IMR-90 (cell line): ENCODE results near the gene ZNF223. TPM values are rescaled to one million over a fixed set of nuclear protein-coding genes. Genes with fewer than 3 reads are reported as not detected.

ENCODE experiments used
- ATAC-seq: fragments of 200-7000 bp; cut with Tn5 transposase; 2 replicates; pipeline ENCODE4 v1.9.1; 2020; ENCODE audit warnings: low read depth, mild to moderate bottlenecking, moderate library complexity
- BruUV-seq: library from RNA; stranded (reverse); fragments of 400-500 nt; replicated peaks from 2 replicates; lab custom pipeline; 2021; lab: Mats Ljungman, UMichigan
- CTCF ChIA-PET: fragments of 300-600 bp; formaldehyde crosslinking; extraction: SDS; loops from one replicate; lab custom pipeline; 2021; ENCODE audit warnings: antibody characterized with exemption; lab: Yijun Ruan, JAX
- POLR2A ChIA-PET: fragments of 300-600 bp; sonication (Branson Sonifier 250); formaldehyde crosslinking; loops from one replicate; lab custom pipeline; 2022; ENCODE audit warnings: antibody characterized with exemption; ENCODE audit not compliant: unreplicated experiment; lab: Charles Lee
- DNase-seq: peaks from one replicate; pipeline ENCODE4 v3.0.0; 2013
- H2AFZ ChIP-seq: replicated peaks from 2 replicates; pipeline ENCODE3; 2013; ENCODE audit warnings: low read length, mild to moderate bottlenecking; ENCODE audit not compliant: poor library complexity
- H2AK5ac ChIP-seq: 2 replicates; pipeline ENCODE4 v1.6.1; 2013; ENCODE audit warnings: low read depth, low read length, inconsistent platforms
- H2AK9ac ChIP-seq: replicated peaks from 2 replicates; pipeline ENCODE3; 2013; ENCODE audit warnings: mild to moderate bottlenecking, low read depth, low read length, moderate library complexity; ENCODE audit not compliant: poor library complexity
- H2BK120ac ChIP-seq: 2 replicates; pipeline ENCODE4 v1.6.1; 2013; ENCODE audit warnings: low read depth, low read length, inconsistent platforms
- H2BK15ac ChIP-seq: 3 replicates; pipeline ENCODE4 v1.6.1; 2013; ENCODE audit warnings: low read depth, low read length, inconsistent platforms
- H2BK20ac ChIP-seq: 2 replicates; pipeline ENCODE4 v1.6.1; 2013; ENCODE audit warnings: low read depth, mild to moderate bottlenecking, inconsistent platforms, low read length, moderate library complexity
- H2BK5ac ChIP-seq: 2 replicates; pipeline ENCODE4 v1.6.1; 2013; ENCODE audit warnings: mild to moderate bottlenecking, low read depth, low read length, inconsistent platforms; ENCODE audit not compliant: poor library complexity, severe bottlenecking
- H3K14ac ChIP-seq: replicated peaks from 2 replicates; pipeline ENCODE4 v1.6.1; 2013; ENCODE audit warnings: low read depth, low read length, inconsistent platforms
- H3K18ac ChIP-seq: 2 replicates; pipeline ENCODE4 v1.6.1; 2013; ENCODE audit warnings: low read depth, low read length, control low read depth
- H3K23ac ChIP-seq: 2 replicates; pipeline ENCODE4 v1.6.1; 2013; ENCODE audit warnings: low read depth, low read length, inconsistent platforms
- H3K27ac ChIP-seq: 2 replicates; pipeline ENCODE4 v1.5.1; 2013; ENCODE audit warnings: mild to moderate bottlenecking, control low read depth, low read length; ENCODE audit not compliant: insufficient read depth
- H3K27me3 ChIP-seq: 2 replicates; pipeline ENCODE4 v1.6.1; 2013; ENCODE audit warnings: low read length; ENCODE audit not compliant: control insufficient read depth, insufficient read depth
- H3K36me3 ChIP-seq: 2 replicates; pipeline ENCODE4 v1.6.1; 2013; ENCODE audit warnings: low read length, mixed read lengths; ENCODE audit not compliant: control insufficient read depth, insufficient read depth
- H3K4ac ChIP-seq: 2 replicates; pipeline ENCODE4 v1.6.1; 2013; ENCODE audit warnings: low read depth, low read length, inconsistent platforms
- H3K4me1 ChIP-seq: 2 replicates; pipeline ENCODE4 v1.6.1; 2013; ENCODE audit warnings: low read length, mixed read lengths; ENCODE audit not compliant: control insufficient read depth, insufficient read depth
- H3K4me2 ChIP-seq: 2 replicates; pipeline ENCODE4 v1.6.1; 2013; ENCODE audit warnings: low read depth, mild to moderate bottlenecking, control low read depth, low read length, moderate library complexity
- H3K4me3 ChIP-seq: 2 replicates; pipeline ENCODE4 v1.5.1; 2013; ENCODE audit warnings: low read depth, mild to moderate bottlenecking, control low read depth, low read length, moderate library complexity; ENCODE audit not compliant: insufficient read depth
- H3K56ac ChIP-seq: 2 replicates; pipeline ENCODE4 v1.6.1; 2013; ENCODE audit warnings: low read length, inconsistent platforms; ENCODE audit not compliant: insufficient read depth; ENCODE audit errors: extremely low read depth
- H3K79me1 ChIP-seq, 2 experiments: 2 replicates each; pipeline ENCODE4 v1.6.1; 2013; ENCODE audit warnings: low read length in 2 of 2, inconsistent platforms in 1 of 2, low read depth in 1 of 2
- H3K9ac ChIP-seq: 2 replicates; pipeline ENCODE4 v1.6.1; 2013; ENCODE audit warnings: low read depth, low read length, control low read depth
- H3K9me1 ChIP-seq: 2 replicates; pipeline ENCODE4 v1.6.1; 2013; ENCODE audit warnings: low read length, inconsistent platforms; ENCODE audit not compliant: insufficient read depth
- H3K9me3 ChIP-seq: 2 replicates; pipeline ENCODE4 v1.6.1; 2013; ENCODE audit warnings: low read length; ENCODE audit not compliant: control insufficient read depth, insufficient read depth
- H4K20me1 ChIP-seq: 2 replicates; pipeline ENCODE4 v1.6.1; 2013; ENCODE audit warnings: low read length, inconsistent platforms; ENCODE audit not compliant: insufficient read depth
- H4K5ac ChIP-seq: 2 replicates; pipeline ENCODE4 v1.6.1; 2013; ENCODE audit warnings: mild to moderate bottlenecking, low read depth, low read length, control low read depth
- H4K8ac ChIP-seq, 2 experiments: 2 replicates each; pipeline ENCODE4 v1.6.1; 2013; ENCODE audit warnings: low read depth in 2 of 2, low read length in 2 of 2, control low read depth in 1 of 2, inconsistent platforms in 1 of 2
- H4K91ac ChIP-seq: 2 replicates; pipeline ENCODE4 v1.6.1; 2013; ENCODE audit warnings: low read depth, low read length, inconsistent platforms; ENCODE audit not compliant: insufficient read depth
- CEBPB ChIP-seq: IDR thresholded peaks from 2 replicates; pipeline ENCODE4 v1.6.1; 2012; ENCODE audit warnings: low read depth, low read length, improper control_type of control experiment
- CTCF ChIP-seq: conservative IDR thresholded peaks from 2 replicates; pipeline ENCODE4 v1.5.1; 2012; ENCODE audit warnings: mild to moderate bottlenecking, low read depth, low read length, improper control_type of control experiment
- FOS ChIP-seq: fragments of 150-350 bp; IDR thresholded peaks from 2 replicates; pipeline ENCODE4 v1.6.1; 2016; ENCODE audit warnings: low read depth, low read length
- MAZ ChIP-seq: IDR thresholded peaks from 2 replicates; pipeline ENCODE4 v1.6.1; 2012; ENCODE audit warnings: low read depth, mild to moderate bottlenecking, low read length, improper control_type of control experiment, moderate library complexity, borderline replicate concordance
- MXI1 ChIP-seq: IDR thresholded peaks from 2 replicates; pipeline ENCODE4 v1.6.1; 2012; ENCODE audit warnings: low read depth, mild to moderate bottlenecking, low read length, moderate library complexity, borderline replicate concordance
- POLR2A ChIP-seq: IDR thresholded peaks from 2 replicates; pipeline ENCODE4 v1.6.1; 2012; ENCODE audit warnings: mild to moderate bottlenecking, low read depth, low read length
- RAD21 ChIP-seq: IDR thresholded peaks from 2 replicates; pipeline ENCODE4 v1.6.1; 2012; ENCODE audit warnings: low read length, improper control_type of control experiment
- RCOR1 ChIP-seq: IDR thresholded peaks from 2 replicates; pipeline ENCODE4 v1.6.1; 2012; ENCODE audit warnings: mild to moderate bottlenecking, low read length, improper control_type of control experiment; ENCODE audit not compliant: insufficient replicate concordance
- RFX5 ChIP-seq: IDR thresholded peaks from 2 replicates; pipeline ENCODE4 v1.8.0; 2012; ENCODE audit warnings: low read depth, mild to moderate bottlenecking, low read length, moderate library complexity
- WGBS, 2 experiments: methylation state at CpG; one replicate each; pipeline versions ENCODE4 v1.1.5 to v1.1.7; 2013; ENCODE audit warnings: missing lambda C conversion rate in 2 of 2; ENCODE audit not compliant: insufficient read length in 1 of 2; ENCODE audit errors: extremely low coverage in 2 of 2; 5-methylcytosine and 5-hydroxymethylcytosine counted together
- dilution Hi-C: fragments of 300-500 bp; cut with HindIII; formaldehyde crosslinking; loops from one replicate; pipeline ENCODE4 v1.14.3; 2018; ENCODE audit warnings: low sequenced_read_pairs; ENCODE audit not compliant: unreplicated experiment
- in situ Hi-C: fragments of 300-500 bp; cut with MboI; formaldehyde crosslinking; loops from 3 replicates; pipeline ENCODE4 v1.14.3; 2019; ENCODE audit warnings: low sequenced_read_pairs, inconsistent platforms, mixed read lengths
- intact Hi-C: fragments of 100-400 bp; cut with micrococcal nuclease; formaldehyde crosslinking; loops from 2 replicates; pipeline ENCODE4 v1.10.0; 2022
- polyA plus RNA-seq, 3 experiments: library from polyadenylated mRNA; depleted of rRNA; stranded (reverse); fragments of >200 nt; gene quantifications; 2 replicates each; pipeline ENCODE4 v1.2.3, GENCODE V29; 2012; ENCODE audit warnings: low replicate concordance in 1 of 3
- total RNA-seq: library from RNA; depleted of rRNA; stranded (reverse); fragments of >200 nt; gene quantifications from 2 replicates; pipeline ENCODE4 v1.2.3, GENCODE V29; 2012
- TF ChIP-seq, protein P1 (sequence below): fragments of 150-350 bp; IDR thresholded peaks from 2 replicates; pipeline ENCODE4 v1.6.1; 2017; ENCODE audit warnings: mild to moderate bottlenecking, antibody characterized with exemption, low read length, low read depth

The ZNF223 gene
- total and polyA plus RNA-seq, 2 of the 4 experiments (the other 2 are of a cell fraction): 2.3 to 16.5 TPM

- intact Hi-C loops (loop anchor here (2.0 to 5.0 kb wide), 2 partner anchors 52 to 99 kb away; partner anchors contain the start of genes ZNF226 and ZNF227), in situ Hi-C loops (no loop called here), dilution Hi-C loops (no loop called here)
- TF ChIP-seq CTCF (no peak), MXI1 (peak; percentile 12; the same call in 1 of the 2 replicates), RFX5 (no peak), FOS (no peak), CEBPB (peak; percentile 53), MAZ (no peak; the same call in 1 of the 2 replicates), RCOR1 (no peak), RAD21 (no peak; the same call in none of the 2 replicates), POLR2A (peak; percentile 65)
- TF ChIP-seq, protein P1, sequence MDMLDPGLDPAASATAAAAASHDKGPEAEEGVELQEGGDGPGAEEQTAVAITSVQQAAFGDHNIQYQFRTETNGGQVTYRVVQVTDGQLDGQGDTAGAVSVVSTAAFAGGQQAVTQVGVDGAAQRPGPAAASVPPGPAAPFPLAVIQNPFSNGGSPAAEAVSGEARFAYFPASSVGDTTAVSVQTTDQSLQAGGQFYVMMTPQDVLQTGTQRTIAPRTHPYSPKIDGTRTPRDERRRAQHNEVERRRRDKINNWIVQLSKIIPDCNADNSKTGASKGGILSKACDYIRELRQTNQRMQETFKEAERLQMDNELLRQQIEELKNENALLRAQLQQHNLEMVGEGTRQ: peak; percentile 34
- Histone ChIP-seq H3K14ac (peak within 1 kb of the TSS; percentile 88), H4K8ac (peak within 1 kb of the TSS; percentile 37 to 86), H2AFZ (peak within 1 kb of the TSS; percentile 96), H3K4me2 (peak within 1 kb of the TSS; percentile 92), H3K27me3 (no peaks in the 10 kb centered on the region), H3K56ac (peak within 1 kb of the TSS; percentile 48), H3K4me1 (no peaks in the 10 kb centered on the region), H3K4me3 (peak within 1 kb of the TSS; percentile 70), H3K18ac (peak within 1 kb of the TSS; percentile 26), H3K23ac (peak within 1 kb of the TSS; percentile 75), H2BK20ac (no peak within 1 kb of the TSS), H2BK5ac (peak within 1 kb of the TSS; percentile 62), H4K91ac (peak within 1 kb of the TSS; percentile 49; the same call in 1 of the 2 replicates), H4K20me1 (no peaks in the 10 kb centered on the region), H3K9me1 (no peaks in the 10 kb centered on the region), H2AK9ac (peak within 1 kb of the TSS; percentile 83), H2BK15ac (no peak within 1 kb of the TSS), H3K79me1 (peaks cover 4 to 28% of the 10 kb centered on the region in 2 experiments; a peak in 3 of 4 replicates), H3K4ac (peak within 1 kb of the TSS; percentile 83), H3K36me3 (peaks cover 9% of the 10 kb centered on the region), H2AK5ac (no peak within 1 kb of the TSS), H2BK120ac (no peak within 1 kb of the TSS), H3K27ac (peak within 1 kb of the TSS; percentile 74), H4K5ac (peak within 1 kb of the TSS; percentile 66), H3K9ac (peak within 1 kb of the TSS; percentile 81), H3K9me3 (peaks cover 3% of the 10 kb centered on the region)
- ChIA-PET POLR2A (no interaction called here), CTCF (no interaction called here)
- WGBS, 2 experiments: 0% methylated on average over 17 of the region's 44 CpGs; no CpG with 5 or more reads in 1 of the 2 experiments
- no TSS peak for BruUV-seq
- DNase-seq (peak; percentile 99), ATAC-seq (peak; percentile 94)
Observed at GRCh38 chr19:44113138-44113783, 61.4 kb downstream of the ZNF223 start, which contains the start of gene ZNF225. TSS of gene ZNF225 (plus strand) at chr19:44113399. CDS start at chr19:44115828, 2,429 bp downstream.
